HG03575 (cell line): ENCODE measurements around the gene NHS.

Experiments used
- ATAC-seq: cut with Tn5 transposase; IDR thresholded peaks from one replicate; pipeline ENCODE4 v1.9.1; 2021; ENCODE audit not compliant: unreplicated experiment, insufficient number of reproducible peaks, low FRiP score; ENCODE audit errors: extremely low read depth

Gene NHS

GRCh38 chrX:17403189-17403691 is 28.2 kb downstream of the NHS start:
- no peak for ATAC-seq

GRCh38 chrX:17403972-17404371 is 29.0 kb downstream of the NHS start:
- no peak for ATAC-seq

GRCh38 chrX:17405225-17405969 is 30.4 kb downstream of the NHS start:
- no peak for ATAC-seq

- ATAC-seq = no peak
These were observed 34.7 kb downstream of the NHS start for GRCh38 chrX:17409566-17410290.

GRCh38 chrX:17410651-17411050 is 35.7 kb downstream of the NHS start:
- ATAC-seq = no peak

GRCh38 chrX:17411205-17411604 is 36.2 kb downstream of the NHS start:
- ATAC-seq = no peak

GRCh38 chrX:17412692-17413091 is 37.7 kb downstream of the NHS start:
- no peak for ATAC-seq

- no peak for ATAC-seq
These were observed 38.2 kb downstream of the NHS start for GRCh38 chrX:17413228-17413627.

GRCh38 chrX:17414027-17414658 is 39.1 kb downstream of the NHS start:
- ATAC-seq = no peak

- no peak for ATAC-seq
These were observed 39.8 kb downstream of the NHS start for GRCh38 chrX:17414839-17415238.

GRCh38 chrX:17415242-17415810 is 40.3 kb downstream of the NHS start:
- no peak for ATAC-seq

- no peak for ATAC-seq
These were observed 42.4 kb downstream of the NHS start for GRCh38 chrX:17417372-17417771.

- no peak for ATAC-seq
These were observed 50.1 kb downstream of the NHS start for GRCh38 chrX:17425136-17425535.

GRCh38 chrX:17425551-17425950 is 50.6 kb downstream of the NHS start:
- no peak for ATAC-seq

- ATAC-seq = no peak
These were observed 56.2 kb downstream of the NHS start for GRCh38 chrX:17431171-17431570.

GRCh38 chrX:17432158-17432557 is 57.2 kb downstream of the NHS start:
- no peak for ATAC-seq

GRCh38 chrX:17433965-17434364 is 59.0 kb downstream of the NHS start:
- ATAC-seq = no peak

- no peak for ATAC-seq
These were observed 60.5 kb downstream of the NHS start for GRCh38 chrX:17435476-17435875.

GRCh38 chrX:17438221-17438620 is 63.2 kb downstream of the NHS start:
- no peak for ATAC-seq

- ATAC-seq = no peak
These were observed 65.3 kb downstream of the NHS start for GRCh38 chrX:17440258-17440657.
